WTC11 (cell line): ENCODE data around the gene ZMYND11.

Experiments used
- CTCF ChIP-seq: fragments of 200-600 bp; IDR thresholded peaks from 2 replicates; pipeline ENCODE4 v1.8.0; 2022; ENCODE audit warnings: antibody characterized with exemption
- RELA ChIP-seq: sonication (generic); formaldehyde crosslinking; IDR thresholded peaks from 2 replicates; pipeline ENCODE4 v1.8.1; 2022; ENCODE audit warnings: missing genetic modification reagents, mild to moderate bottlenecking, borderline replicate concordance
- ZMAT4 ChIP-seq: fragments of 250-450 bp; sonication (Bioruptor Pico); IDR thresholded peaks from 2 replicates; pipeline ENCODE4 v1.9.0; 2021; ENCODE audit warnings: mild to moderate bottlenecking
- ZNF423 ChIP-seq: fragments of 250-450 bp; sonication (Bioruptor Pico); IDR thresholded peaks from 2 replicates; pipeline ENCODE4 v2.1.2; 2022; ENCODE audit warnings: mild to moderate bottlenecking, moderate library complexity
- TF ChIP-seq, protein P1 (sequence below): sonication (generic); formaldehyde crosslinking; IDR thresholded peaks from 2 replicates; pipeline ENCODE4 v1.8.1; 2022; ENCODE audit warnings: mild to moderate bottlenecking, moderate library complexity, missing genetic modification reagents
- TF ChIP-seq, protein P2 (sequence below): sonication (generic); formaldehyde crosslinking; IDR thresholded peaks from 2 replicates; pipeline ENCODE4 v1.8.0; 2022; ENCODE audit warnings: mild to moderate bottlenecking, missing genetic modification reagents

DNA sequence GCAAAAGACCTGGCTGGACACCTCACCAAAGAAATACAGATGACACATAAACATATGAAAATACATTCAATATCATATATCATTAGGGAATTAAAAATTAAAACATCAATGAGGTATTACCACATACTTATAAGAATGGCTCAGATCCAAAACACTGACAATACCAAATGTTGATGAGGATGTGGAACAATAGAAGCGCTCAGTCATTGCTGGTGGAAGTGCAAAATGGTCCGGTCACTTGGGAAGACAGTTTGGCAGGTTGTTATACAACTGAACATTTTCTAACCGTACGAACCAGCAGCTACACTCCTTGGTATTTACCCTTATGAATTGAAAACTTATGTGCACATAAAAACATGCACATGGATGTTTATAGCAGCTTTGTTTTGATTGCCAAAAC lies 38.5 kb downstream of the ZMYND11 start:
- TF ChIP-seq RELA (CRISPR knock-in tag) (no peak), CTCF (no peak), ZMAT4 (CRISPR knock-in tag) (no peak), ZNF423 (CRISPR knock-in tag) (no peak)
- TF ChIP-seq, protein P1, sequence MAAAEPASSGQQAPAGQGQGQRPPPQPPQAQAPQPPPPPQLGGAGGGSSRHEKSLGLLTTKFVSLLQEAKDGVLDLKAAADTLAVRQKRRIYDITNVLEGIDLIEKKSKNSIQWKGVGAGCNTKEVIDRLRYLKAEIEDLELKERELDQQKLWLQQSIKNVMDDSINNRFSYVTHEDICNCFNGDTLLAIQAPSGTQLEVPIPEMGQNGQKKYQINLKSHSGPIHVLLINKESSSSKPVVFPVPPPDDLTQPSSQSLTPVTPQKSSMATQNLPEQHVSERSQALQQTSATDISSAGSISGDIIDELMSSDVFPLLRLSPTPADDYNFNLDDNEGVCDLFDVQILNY, result no peak
- TF ChIP-seq, protein P2, sequence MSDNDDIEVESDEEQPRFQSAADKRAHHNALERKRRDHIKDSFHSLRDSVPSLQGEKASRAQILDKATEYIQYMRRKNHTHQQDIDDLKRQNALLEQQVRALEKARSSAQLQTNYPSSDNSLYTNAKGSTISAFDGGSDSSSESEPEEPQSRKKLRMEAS (CRISPR knock-in tag), result no peak
